Measurements from ENCODE around the gene FBLN2. TPM values are rescaled to one million over a fixed set of nuclear protein-coding genes. Genes with fewer than 3 reads are reported as not detected.

Gene FBLN2
- total and polyA plus RNA-seq, 4 donors = 4.3 to 43.4 (median 21.1) TPM

DNA sequence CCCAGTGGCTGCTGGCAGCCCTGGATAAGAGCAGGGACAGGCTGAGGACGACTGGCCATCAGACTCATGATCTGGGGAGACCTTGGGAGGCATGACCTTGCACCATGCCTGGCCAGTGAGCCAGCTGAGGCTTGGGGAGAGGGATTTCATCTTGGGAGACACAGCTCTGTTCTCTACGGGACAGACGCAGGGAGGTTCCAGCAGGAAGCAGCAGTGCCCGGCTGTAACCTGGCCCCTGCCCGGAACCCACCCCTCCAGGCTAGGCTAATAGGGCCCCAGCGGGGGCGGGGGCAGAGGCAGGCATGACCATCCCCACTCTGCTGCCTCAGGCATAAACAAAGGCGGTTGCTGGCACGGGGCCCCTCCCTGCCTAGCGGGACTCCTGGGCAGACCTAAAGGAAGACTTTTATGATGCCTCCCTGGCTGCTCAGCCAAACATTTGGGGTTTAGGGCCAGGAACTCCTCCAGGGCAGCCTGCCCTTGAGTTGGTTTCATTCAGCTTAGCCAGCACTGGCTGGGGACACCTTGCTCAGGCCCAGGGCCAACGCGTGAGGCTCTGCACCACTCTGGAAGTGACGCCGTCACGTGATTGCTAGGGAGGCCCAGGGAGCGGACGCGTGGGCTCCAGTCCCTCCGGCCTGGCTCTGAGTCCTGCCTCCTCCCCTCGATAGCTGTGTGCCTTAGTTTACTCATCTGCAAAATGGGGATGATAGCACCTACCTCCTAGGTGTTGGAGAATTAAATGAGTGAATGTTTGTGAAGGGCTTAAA lies 41.2 kb upstream of the FBLN2 start:
- no peak for DNase-seq
- WGBS, 2 donors = 48 to 53% methylated on average over 20 of the region's 20 CpGs
- no peaks in the 10 kb centered on the region for H3K27me3 ChIP-seq (ENCODE audit: control insufficient read depth in 3 of 3, insufficient read depth in 3 of 3, low read length in 2 of 3)

DNA sequence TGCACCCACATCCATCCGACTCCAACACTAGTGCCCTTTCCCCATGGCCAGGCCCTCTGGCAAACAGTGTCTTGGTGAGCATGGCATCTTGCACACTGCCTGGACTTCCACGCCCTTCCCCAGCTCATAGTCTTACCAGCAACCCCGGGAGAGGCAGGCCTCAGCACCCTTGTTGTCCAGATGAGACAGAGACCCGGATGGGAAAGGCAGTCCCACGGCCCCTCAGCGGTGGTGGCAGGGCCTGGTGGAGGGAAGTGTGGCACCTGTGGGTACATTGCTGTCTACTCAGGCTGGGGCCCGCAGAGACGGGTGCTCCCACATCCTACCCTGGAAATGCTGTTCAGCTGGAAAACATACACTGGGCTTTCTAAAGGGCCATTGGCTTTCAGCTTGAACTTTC lies 40.4 kb upstream of the FBLN2 start:
- Histone ChIP-seq H3K9ac (ENCODE audit: insufficient read depth in 1 of 2, low read length in 2 of 2) (no peak overlapping the region), H3K27ac (ENCODE audit: low read depth in 1 of 2, low read length in 1 of 2) (no peak overlapping the region), H3K4me3 (no peak overlapping the region), H3K4me1 (ENCODE audit: control insufficient read depth in 5 of 5, insufficient read depth in 5 of 5, low read length in 5 of 5) (peaks cover 0 to 7% (median 0%) of the 10 kb centered on the region in 5 donors), H3K36me3 (ENCODE audit: control insufficient read depth in 4 of 4, insufficient read depth in 4 of 4, low read length in 4 of 4) (peaks cover 0 to 12% (median 1%) of the 10 kb centered on the region in 4 donors), H3K9me3 (ENCODE audit: control insufficient read depth in 4 of 4, insufficient read depth in 3 of 4, low read length in 3 of 4) (no peaks in the 10 kb centered on the region), H3K27me3 (ENCODE audit: control insufficient read depth in 3 of 3, insufficient read depth in 3 of 3, low read length in 2 of 3) (no peaks in the 10 kb centered on the region)
- ATAC-seq (ENCODE audit: insufficient read depth, low FRiP score) (no peak), DNase-seq (no peak)
- whole genome bisulfite sequencing, 2 donors = 94% methylated on average over 8 of the region's 8 CpGs
- no peak for TF ChIP-seq CTCF (IDR thresholded peaks at IDR 0.05; ENCODE audit: control extremely low read depth, extremely low read depth)

More for the DNA sequence above, 41.2 kb upstream of the FBLN2 start:
- no peak overlapping the region for H3K27ac ChIP-seq (ENCODE audit: low read depth in 1 of 2, low read length in 1 of 2)
- TF ChIP-seq CTCF (IDR thresholded peaks at IDR 0.05; ENCODE audit: control extremely low read depth, extremely low read depth) = no peak
- H3K4me1 ChIP-seq (ENCODE audit: control insufficient read depth in 5 of 5, insufficient read depth in 5 of 5, low read length in 5 of 5) = peaks cover 0 to 7% (median 0%) of the 10 kb centered on the region in 5 donors
- H3K4me3 ChIP-seq = no peak overlapping the region
- H3K36me3 ChIP-seq (ENCODE audit: control insufficient read depth in 4 of 4, insufficient read depth in 4 of 4, low read length in 4 of 4) = peaks cover 0 to 12% (median 2%) of the 10 kb centered on the region in 4 donors
- no peak for ATAC-seq (ENCODE audit: insufficient read depth, low FRiP score)
- no peaks in the 10 kb centered on the region for H3K9me3 ChIP-seq (ENCODE audit: control insufficient read depth in 4 of 4, insufficient read depth in 3 of 4, low read length in 3 of 4)
- no peak overlapping the region for H3K9ac ChIP-seq (ENCODE audit: insufficient read depth in 1 of 2, low read length in 2 of 2)

DNA sequence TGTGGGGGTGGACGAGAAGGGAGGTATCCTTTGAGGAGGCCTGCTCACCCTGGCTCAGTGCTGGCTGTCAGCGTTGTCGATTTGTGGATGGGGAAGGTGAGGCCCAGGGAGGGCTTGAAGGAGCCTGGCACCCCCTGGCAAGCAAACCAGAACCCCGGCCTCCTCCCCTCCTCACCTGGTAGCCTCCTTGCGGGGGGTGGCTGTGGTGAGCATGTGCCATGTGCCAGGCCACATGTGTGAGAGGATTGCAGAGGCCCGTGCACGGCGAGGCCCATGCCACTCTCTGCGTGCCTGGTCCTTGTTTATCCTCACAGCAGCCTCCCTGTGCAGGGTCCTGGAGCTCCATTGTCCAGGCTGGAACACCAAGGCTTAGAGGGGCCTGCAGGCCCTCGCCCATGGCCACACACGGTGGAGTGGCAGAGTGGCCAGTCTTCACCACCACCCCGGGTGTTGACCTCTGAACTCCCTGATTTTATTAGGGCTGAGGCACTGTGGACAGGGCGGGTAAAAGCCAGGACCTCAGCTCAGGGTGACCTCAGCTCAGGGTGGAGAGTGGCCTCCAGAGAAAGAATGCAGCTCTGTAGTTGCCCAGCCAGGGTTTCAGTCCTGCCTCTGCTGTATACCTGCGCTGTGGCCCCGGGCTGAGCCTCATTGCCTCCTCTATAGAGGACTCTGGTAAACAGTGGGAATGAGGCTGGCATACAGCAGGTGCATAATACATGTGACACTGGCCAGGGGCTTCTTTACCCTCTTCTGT lies 39.7 kb upstream of the FBLN2 start:
- Histone ChIP-seq H3K9me3 (ENCODE audit: control insufficient read depth in 4 of 4, insufficient read depth in 3 of 4, low read length in 3 of 4) (no peaks in the 10 kb centered on the region), H3K9ac (ENCODE audit: insufficient read depth in 1 of 2, low read length in 2 of 2) (no peak overlapping the region), H3K36me3 (ENCODE audit: control insufficient read depth in 4 of 4, insufficient read depth in 4 of 4, low read length in 4 of 4) (peaks cover 0 to 8% (median 1%) of the 10 kb centered on the region in 4 donors), H3K27me3 (ENCODE audit: control insufficient read depth in 3 of 3, insufficient read depth in 3 of 3, low read length in 2 of 3) (no peaks in the 10 kb centered on the region), H3K4me1 (ENCODE audit: control insufficient read depth in 5 of 5, insufficient read depth in 5 of 5, low read length in 5 of 5) (peaks cover 0 to 7% (median 0%) of the 10 kb centered on the region in 5 donors), H3K4me3 (no peak overlapping the region), H3K27ac (ENCODE audit: low read depth in 1 of 2, low read length in 1 of 2) (no peak overlapping the region)
- 90 to 92% methylated on average over 15 of the region's 15 CpGs for WGBS, 2 donors
- TF ChIP-seq CTCF (IDR thresholded peaks at IDR 0.05; ENCODE audit: control extremely low read depth, extremely low read depth) = no peak
- ATAC-seq (ENCODE audit: insufficient read depth, low FRiP score) = no peak
- DNase-seq = no peak

Data from lung (tissue), 12 donors.